ENCODE data around the gene KCNQ1. TPM values are rescaled to one million over a fixed set of nuclear protein-coding genes. Genes with fewer than 3 reads are reported as not detected.

Gene KCNQ1
- total RNA-seq, 1 donor from 2014 or later, result 0.16 TPM

DNA sequence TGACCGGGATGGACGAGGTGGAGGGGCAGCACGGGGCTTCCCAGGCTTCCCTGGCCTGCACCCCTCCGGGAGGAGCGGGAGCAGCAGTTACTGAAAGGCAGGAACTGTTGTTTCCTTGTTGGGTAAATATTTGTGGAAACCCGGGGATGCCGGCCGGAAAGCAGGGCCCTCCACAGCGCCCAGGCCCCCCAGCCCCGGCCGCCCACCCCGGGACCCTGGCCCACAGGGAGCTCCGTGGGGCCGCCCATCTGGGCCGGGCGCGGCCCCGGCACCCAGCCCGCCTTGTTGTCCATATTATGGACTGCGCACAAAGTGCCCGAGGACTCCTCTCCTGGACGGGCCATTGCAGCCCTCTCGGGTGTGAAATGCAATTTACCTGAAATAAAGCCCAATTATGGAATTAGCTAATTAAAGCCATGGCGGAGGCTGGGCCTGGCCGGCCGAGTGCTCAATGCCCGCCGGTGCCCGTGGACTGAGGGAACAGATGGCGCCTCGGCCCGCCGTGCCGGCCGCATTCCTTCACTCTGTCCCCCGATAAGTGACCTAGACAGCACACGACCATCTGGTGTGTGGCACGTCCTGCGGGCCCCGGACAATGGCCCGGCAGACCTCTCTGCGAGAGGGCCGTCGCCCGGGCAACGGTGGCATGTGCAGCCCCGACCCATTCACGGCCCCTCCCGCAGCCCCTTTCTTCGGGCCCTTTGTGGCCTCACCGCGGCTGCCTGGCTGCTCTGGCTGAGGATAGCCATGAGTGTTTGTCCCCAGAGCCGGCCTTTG, 405.4 kb downstream of the KCNQ1 start:
- no peak overlapping the region for H3K27ac Mint-ChIP-seq (ENCODE audit: unreplicated experiment)
- H3K4me3 Mint-ChIP-seq (ENCODE audit: unreplicated experiment), result no peak overlapping the region
- H3K9me3 Mint-ChIP-seq (ENCODE audit: unreplicated experiment), result no peaks in the 10 kb centered on the region
- H3K4me1 Mint-ChIP-seq (ENCODE audit: unreplicated experiment), result no peaks in the 10 kb centered on the region
- TF ChIP-seq, protein P1, sequence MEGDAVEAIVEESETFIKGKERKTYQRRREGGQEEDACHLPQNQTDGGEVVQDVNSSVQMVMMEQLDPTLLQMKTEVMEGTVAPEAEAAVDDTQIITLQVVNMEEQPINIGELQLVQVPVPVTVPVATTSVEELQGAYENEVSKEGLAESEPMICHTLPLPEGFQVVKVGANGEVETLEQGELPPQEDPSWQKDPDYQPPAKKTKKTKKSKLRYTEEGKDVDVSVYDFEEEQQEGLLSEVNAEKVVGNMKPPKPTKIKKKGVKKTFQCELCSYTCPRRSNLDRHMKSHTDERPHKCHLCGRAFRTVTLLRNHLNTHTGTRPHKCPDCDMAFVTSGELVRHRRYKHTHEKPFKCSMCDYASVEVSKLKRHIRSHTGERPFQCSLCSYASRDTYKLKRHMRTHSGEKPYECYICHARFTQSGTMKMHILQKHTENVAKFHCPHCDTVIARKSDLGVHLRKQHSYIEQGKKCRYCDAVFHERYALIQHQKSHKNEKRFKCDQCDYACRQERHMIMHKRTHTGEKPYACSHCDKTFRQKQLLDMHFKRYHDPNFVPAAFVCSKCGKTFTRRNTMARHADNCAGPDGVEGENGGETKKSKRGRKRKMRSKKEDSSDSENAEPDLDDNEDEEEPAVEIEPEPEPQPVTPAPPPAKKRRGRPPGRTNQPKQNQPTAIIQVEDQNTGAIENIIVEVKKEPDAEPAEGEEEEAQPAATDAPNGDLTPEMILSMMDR (IDR thresholded peaks at IDR 0.05), result no peak
- no peaks in the 10 kb centered on the region for H3K36me3 Mint-ChIP-seq (ENCODE audit: unreplicated experiment)
- H3K27me3 Mint-ChIP-seq (ENCODE audit: unreplicated experiment), result peaks cover 2% of the 10 kb centered on the region
- no peak for DNase-seq (ENCODE audit: extremely low spot score, unreplicated experiment)

DNA sequence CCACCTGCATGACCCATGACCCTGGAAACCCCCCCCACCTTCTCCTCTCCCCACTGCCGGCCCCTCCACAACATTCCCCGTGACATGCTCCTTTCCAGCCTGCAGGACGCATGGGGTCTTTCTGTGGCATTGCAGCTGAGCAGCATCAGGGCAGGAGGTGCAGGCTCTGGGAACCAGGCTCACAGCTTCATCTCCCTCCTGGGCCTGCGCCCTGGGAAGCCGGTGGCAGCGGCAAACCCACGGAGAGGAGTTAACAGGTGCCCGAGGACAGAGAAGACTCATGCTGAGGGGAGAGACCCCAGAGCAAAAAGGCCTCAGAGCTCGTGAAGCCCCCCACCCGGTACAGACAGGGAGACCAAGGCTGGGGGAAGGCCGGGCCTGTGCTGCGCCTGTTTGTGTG, 408.6 kb downstream of the KCNQ1 start:
- TF ChIP-seq, protein P1 (IDR thresholded peaks at IDR 0.05), result no peak
- Mint-ChIP-seq H3K9me3 (ENCODE audit: unreplicated experiment) (no peaks in the 10 kb centered on the region), H3K36me3 (ENCODE audit: unreplicated experiment) (no peaks in the 10 kb centered on the region), H3K4me1 (ENCODE audit: unreplicated experiment) (no peaks in the 10 kb centered on the region), H3K27me3 (ENCODE audit: unreplicated experiment) (peaks cover 9% of the 10 kb centered on the region), H3K27ac (ENCODE audit: unreplicated experiment) (no peak overlapping the region), H3K4me3 (ENCODE audit: unreplicated experiment) (no peak overlapping the region)
- no peak for DNase-seq (ENCODE audit: extremely low spot score, unreplicated experiment)

DNA sequence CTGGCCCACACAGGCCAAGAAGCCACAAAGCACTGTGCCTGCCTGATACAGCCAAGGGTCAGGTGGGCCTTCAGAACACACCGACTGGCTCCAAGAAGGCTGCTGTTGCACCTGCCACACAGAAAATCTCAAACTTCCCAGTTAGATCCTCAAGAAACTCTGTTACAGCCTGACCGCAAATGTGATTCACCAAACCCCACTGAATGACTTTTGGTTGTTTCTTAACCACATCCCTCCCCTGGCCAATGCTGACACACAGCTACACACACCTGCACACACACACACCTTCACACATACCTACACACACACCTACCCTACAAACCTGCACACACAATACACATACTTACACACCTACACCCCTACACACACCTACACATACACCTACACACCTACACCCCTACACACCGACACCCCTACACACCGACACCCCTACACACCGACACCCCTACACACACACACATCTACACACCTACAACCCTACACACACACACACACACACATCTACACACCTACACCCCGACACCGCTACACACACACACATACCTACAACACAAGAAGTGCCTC, 409.3 kb downstream of the KCNQ1 start:
- no peak for DNase-seq (ENCODE audit: extremely low spot score, unreplicated experiment)
- no peak overlapping the region for H3K27ac Mint-ChIP-seq (ENCODE audit: unreplicated experiment)
- no peak overlapping the region for H3K4me3 Mint-ChIP-seq (ENCODE audit: unreplicated experiment)
- no peaks in the 10 kb centered on the region for H3K36me3 Mint-ChIP-seq (ENCODE audit: unreplicated experiment)
- H3K9me3 Mint-ChIP-seq (ENCODE audit: unreplicated experiment), result no peaks in the 10 kb centered on the region
- peaks cover 11% of the 10 kb centered on the region for H3K27me3 Mint-ChIP-seq (ENCODE audit: unreplicated experiment)
- H3K4me1 Mint-ChIP-seq (ENCODE audit: unreplicated experiment), result no peaks in the 10 kb centered on the region
- TF ChIP-seq, protein P1 (IDR thresholded peaks at IDR 0.05), result no peak

DNA sequence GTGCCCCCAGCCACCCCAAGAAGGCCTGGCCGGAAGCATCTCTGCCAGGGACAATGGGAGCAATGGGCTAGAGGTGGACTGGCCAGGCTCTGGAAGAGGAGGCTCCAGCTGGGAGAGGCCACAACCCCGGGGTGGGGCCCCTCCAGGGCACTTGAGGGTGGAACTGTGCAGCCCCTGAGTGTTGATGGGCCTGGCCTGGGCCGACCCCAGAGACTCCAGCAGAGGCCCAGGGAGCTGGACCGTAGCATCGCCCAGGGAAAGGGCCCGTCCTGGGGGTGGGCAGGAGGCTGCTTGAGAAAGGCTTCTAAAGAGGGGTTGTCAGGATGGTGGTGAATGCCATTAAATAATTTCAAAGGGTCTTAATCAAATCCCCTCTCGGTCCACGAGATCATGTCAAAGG, 410.4 kb downstream of the KCNQ1 start:
- H3K4me3 Mint-ChIP-seq (ENCODE audit: unreplicated experiment), result no peak overlapping the region

DNA sequence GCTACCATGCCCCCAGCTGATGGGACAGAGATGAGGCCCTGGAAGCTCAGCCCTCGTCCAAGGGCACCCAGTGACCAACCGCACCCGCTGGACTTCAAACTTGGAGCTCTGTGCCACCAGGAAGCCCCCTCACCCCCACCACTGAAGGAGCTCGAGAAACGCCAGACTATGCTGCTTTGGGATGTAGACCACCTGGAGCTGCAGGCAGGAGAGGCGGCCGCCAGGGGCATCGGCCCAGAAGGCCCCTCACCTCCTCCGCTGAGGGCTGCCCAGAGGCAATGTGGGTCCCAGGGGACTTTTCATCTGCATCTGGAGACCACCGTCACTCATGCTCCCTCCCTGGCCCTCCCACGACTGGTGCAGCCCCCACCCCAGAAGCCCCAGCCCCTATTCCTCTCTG, 412.5 kb downstream of the KCNQ1 start:
- no peak overlapping the region for H3K27ac Mint-ChIP-seq (ENCODE audit: unreplicated experiment)

More for the DNA sequence above, 410.4 kb downstream of the KCNQ1 start:
- Mint-ChIP-seq H3K9me3 (ENCODE audit: unreplicated experiment) (no peaks in the 10 kb centered on the region), H3K4me1 (ENCODE audit: unreplicated experiment) (no peaks in the 10 kb centered on the region), H3K36me3 (ENCODE audit: unreplicated experiment) (no peaks in the 10 kb centered on the region), H3K27ac (ENCODE audit: unreplicated experiment) (no peak overlapping the region), H3K27me3 (ENCODE audit: unreplicated experiment) (peaks cover 16% of the 10 kb centered on the region)
- TF ChIP-seq, protein P1 (IDR thresholded peaks at IDR 0.05), result no peak
- no peak for DNase-seq (ENCODE audit: extremely low spot score, unreplicated experiment)

More for the DNA sequence above, 412.5 kb downstream of the KCNQ1 start:
- H3K9me3 Mint-ChIP-seq (ENCODE audit: unreplicated experiment), result no peaks in the 10 kb centered on the region
- H3K4me3 Mint-ChIP-seq (ENCODE audit: unreplicated experiment), result no peak overlapping the region
- no peak for DNase-seq (ENCODE audit: extremely low spot score, unreplicated experiment)
- H3K36me3 Mint-ChIP-seq (ENCODE audit: unreplicated experiment), result no peaks in the 10 kb centered on the region
- TF ChIP-seq, protein P1 (IDR thresholded peaks at IDR 0.05), result no peak
- peaks cover 24% of the 10 kb centered on the region for H3K27me3 Mint-ChIP-seq (ENCODE audit: unreplicated experiment)
- H3K4me1 Mint-ChIP-seq (ENCODE audit: unreplicated experiment), result no peaks in the 10 kb centered on the region

Measured in osteocyte (in vitro differentiated cells).